Aorta (tissue), 5 donors: ENCODE measurements around the gene NCAPD2. TPM values are rescaled to one million over a fixed set of nuclear protein-coding genes. Genes with fewer than 3 reads are reported as not detected.

Experiments
- ATAC-seq: fragments of 200-7000 bp; cut with Tn5 transposase; one replicate; pipeline ENCODE4 v1.9.1; 2022; ENCODE audit warnings: moderate library complexity; ENCODE audit not compliant: low FRiP score
- DNase-seq, 2 donors: peaks; one replicate each; pipeline ENCODE4 v3.0.0-alpha.2; 2020
- H3K27ac ChIP-seq, 2 donors: one replicate each; pipeline ENCODE4 v1.5.1; 2013; ENCODE audit warnings: low read length in 2 of 2, mild to moderate bottlenecking in 2 of 2, moderate library complexity in 2 of 2, control low read depth in 1 of 2, inconsistent platforms in 1 of 2, low read depth in 1 of 2
- H3K27me3 ChIP-seq, 2 donors: one replicate each; pipeline ENCODE4 v1.6.1; 2013; ENCODE audit warnings: control low read depth in 1 of 2, low read length in 1 of 2, mild to moderate bottlenecking in 1 of 2, moderate library complexity in 1 of 2; ENCODE audit not compliant: insufficient read depth in 2 of 2, control insufficient read depth in 1 of 2
- H3K36me3 ChIP-seq, 2 donors: one replicate each; pipeline ENCODE4 v1.6.1; 2013; ENCODE audit warnings: control low read depth in 1 of 2, low read length in 1 of 2, mild to moderate bottlenecking in 1 of 2; ENCODE audit not compliant: insufficient read depth in 2 of 2, control insufficient read depth in 1 of 2
- H3K4me1 ChIP-seq, 2 donors: one replicate each; pipeline ENCODE4 v1.6.1; 2013; ENCODE audit warnings: low read length in 2 of 2, control low read depth in 1 of 2, mild to moderate bottlenecking in 1 of 2, moderate library complexity in 1 of 2; ENCODE audit not compliant: insufficient read depth in 2 of 2, control insufficient read depth in 1 of 2
- H3K4me3 ChIP-seq, 2 donors: one replicate each; pipeline ENCODE4 v1.5.1; 2013; ENCODE audit warnings: low read length in 2 of 2, control low read depth in 1 of 2, mild to moderate bottlenecking in 1 of 2
- H3K9me3 ChIP-seq: one replicate; pipeline ENCODE4 v1.6.1; 2013; ENCODE audit warnings: mild to moderate bottlenecking, low read length; ENCODE audit not compliant: control insufficient read depth
- WGBS, 2 donors: extraction: QIAGEN DNeasy Blood & Tissue Kit; methylation state at CpG; one replicate each; pipeline ENCODE4 v1.1.7; 2013; 5-methylcytosine and 5-hydroxymethylcytosine counted together
- intact Hi-C, 2 donors: fragments of 100-400 bp; cut with DNase I; formaldehyde crosslinking; loops; one replicate each; pipeline versions ENCODE4 v1.14.2 to v1.15.0; 2022
- polyA plus RNA-seq, 2 donors: library from polyadenylated mRNA; stranded (reverse); fragments of 200-250 nt; gene quantifications; one replicate each; pipeline ENCODE4 v1.2.3, GENCODE V29; 2013
- total RNA-seq, 2 donors: library from RNA; stranded (reverse); fragmentation: NEBNext Ultra II Directional; extraction: Animal tissue kit (Norgen Biotek cat#: 25700); gene quantifications; one replicate each; pipeline ENCODE4 v1.2.1, GENCODE V29; 2021
- donor health status: healthy with polysubstance abuse.
- donor health status: Bipolar disorder and iron deficiency.
- donor health status: DM: no; HTN: no; CAD: no.
- donor health status: DM: no; HTN: no; CAD: no.
- donor health status: DM: yes; HTN: yes; CAD: no.

The NCAPD2 gene
- total and polyA plus RNA-seq, 4 donors = 5.1 to 32.8 (median 16.6) TPM

GRCh38 chr12:6533653-6533922, 39.7 kb downstream of the NCAPD2 start:
- peaks cover 0 to 1% of the 10 kb centered on the region in 2 donors for H3K27me3 ChIP-seq
- intact Hi-C loops = loop anchor here (2.0 to 5.0 kb wide), 2 partner anchors 41 to 196 kb away; partner anchors contain the start of gene MRPL51 (in 1 of the 2)
- WGBS, 2 donors = 0 to 1% methylated on average over 9 of the region's 9 CpGs
- H3K27ac ChIP-seq = peak overlapping the region in 1 of 2 donors; percentile 79
- no peaks in the 10 kb centered on the region for H3K9me3 ChIP-seq
- no peaks in the 10 kb centered on the region for H3K4me1 ChIP-seq
- peak overlapping the region; percentile 52 to 60 for H3K4me3 ChIP-seq
- ATAC-seq (peak; percentile 49), DNase-seq (no peak)
- H3K36me3 ChIP-seq = peaks cover 0 to 10% of the 10 kb centered on the region in 2 donors

GRCh38 chr12:6533923-6534694, 40.2 kb downstream of the NCAPD2 start, which contains the start of gene GAPDH:
Gene GAPDH, plus strand, starts transcription at chr12:6534517. Its CDS starts 316 bp downstream, at chr12:6534833.
- Histone ChIP-seq H3K27ac (peak within 1 kb of the TSS; percentile 61 to 87), H3K9me3 (no peaks in the 10 kb centered on the region), H3K36me3 (peaks cover 0 to 7% of the 10 kb centered on the region in 2 donors), H3K4me1 (no peaks in the 10 kb centered on the region), H3K27me3 (peaks cover 0 to 1% of the 10 kb centered on the region in 2 donors), H3K4me3 (peak within 1 kb of the TSS; percentile 60 to 75)
- intact Hi-C loops = loop anchor here (2.0 to 5.0 kb wide), 3 partner anchors 41 to 197 kb away; partner anchors contain the start of genes MRPL51 (in 2 of the 2) and VAMP1 (in 2 of the 2)
- DNase-seq = peak; percentile 96 to 97
- peak; percentile 90 for ATAC-seq
- 0 to 1% methylated on average over 56 to 62 of the region's 62 CpGs for WGBS, 2 donors

DNA sequence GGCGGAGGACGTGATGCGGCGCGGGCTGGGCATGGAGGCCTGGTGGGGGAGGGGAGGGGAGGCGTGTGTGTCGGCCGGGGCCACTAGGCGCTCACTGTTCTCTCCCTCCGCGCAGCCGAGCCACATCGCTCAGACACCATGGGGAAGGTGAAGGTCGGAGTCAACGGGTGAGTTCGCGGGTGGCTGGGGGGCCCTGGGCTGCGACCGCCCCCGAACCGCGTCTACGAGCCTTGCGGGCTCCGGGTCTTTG, 40.7 kb downstream of the NCAPD2 start:
- peak; percentile 78 for ATAC-seq
- Histone ChIP-seq H3K4me1 (no peaks in the 10 kb centered on the region), H3K27ac (peak overlapping the region; percentile 47 to 87), H3K4me3 (peak overlapping the region; percentile 60 to 75), H3K9me3 (no peaks in the 10 kb centered on the region), H3K36me3 (peaks cover 0 to 7% of the 10 kb centered on the region in 2 donors), H3K27me3 (peaks cover 0 to 1% of the 10 kb centered on the region in 2 donors)
- 0 to 1% methylated on average over 11 to 25 of the region's 25 CpGs for WGBS, 2 donors
- peak in 1 of 2 donors; percentile 93 for DNase-seq
- intact Hi-C loops = loop anchor here (2.0 to 5.0 kb wide), 3 partner anchors 42 to 197 kb away; partner anchors contain the start of genes VAMP1 (in 2 of the 2) and MRPL51 (in 1 of the 2)

- ATAC-seq = peak; percentile 62
- Histone ChIP-seq H3K4me1 (no peaks in the 10 kb centered on the region), H3K27me3 (peaks cover 0 to 1% of the 10 kb centered on the region in 2 donors), H3K4me3 (peak overlapping the region; percentile 60 to 75), H3K36me3 (peaks cover 0 to 5% of the 10 kb centered on the region in 2 donors), H3K27ac (peak overlapping the region; percentile 47 to 87), H3K9me3 (no peaks in the 10 kb centered on the region)
- intact Hi-C loops = loop anchor here (2.0 to 5.0 kb wide), 6 partner anchors 42 to 208 kb away; partner anchors contain the start of genes VAMP1 (in 2 of the 2) and MRPL51 (in 1 of the 2)
- DNase-seq = peak; percentile 88 to 94
- 0% methylated on average over 51 to 52 of the region's 52 CpGs for WGBS, 2 donors
Measured at GRCh38 chr12:6534945-6535696, 41.2 kb downstream of the NCAPD2 start.

GRCh38 chr12:6535697-6535946, 41.7 kb downstream of the NCAPD2 start:
- H3K27ac ChIP-seq = peak overlapping the region; percentile 7 to 87
- peak overlapping the region; percentile 60 to 75 for H3K4me3 ChIP-seq
- 0 to 1% methylated on average over 6 of the region's 6 CpGs for WGBS, 2 donors
- intact Hi-C loops = loop anchor here (2.0 to 5.0 kb wide), 6 partner anchors 43 to 208 kb away; partner anchors contain the start of genes VAMP1 (in 2 of the 2) and MRPL51 (in 1 of the 2)
- DNase-seq = no peak
- H3K36me3 ChIP-seq = peaks cover 0 to 4% of the 10 kb centered on the region in 2 donors
- H3K9me3 ChIP-seq = no peaks in the 10 kb centered on the region
- H3K4me1 ChIP-seq = no peaks in the 10 kb centered on the region
- ATAC-seq = no peak
- H3K27me3 ChIP-seq = peaks cover 0 to 1% of the 10 kb centered on the region in 2 donors

DNA sequence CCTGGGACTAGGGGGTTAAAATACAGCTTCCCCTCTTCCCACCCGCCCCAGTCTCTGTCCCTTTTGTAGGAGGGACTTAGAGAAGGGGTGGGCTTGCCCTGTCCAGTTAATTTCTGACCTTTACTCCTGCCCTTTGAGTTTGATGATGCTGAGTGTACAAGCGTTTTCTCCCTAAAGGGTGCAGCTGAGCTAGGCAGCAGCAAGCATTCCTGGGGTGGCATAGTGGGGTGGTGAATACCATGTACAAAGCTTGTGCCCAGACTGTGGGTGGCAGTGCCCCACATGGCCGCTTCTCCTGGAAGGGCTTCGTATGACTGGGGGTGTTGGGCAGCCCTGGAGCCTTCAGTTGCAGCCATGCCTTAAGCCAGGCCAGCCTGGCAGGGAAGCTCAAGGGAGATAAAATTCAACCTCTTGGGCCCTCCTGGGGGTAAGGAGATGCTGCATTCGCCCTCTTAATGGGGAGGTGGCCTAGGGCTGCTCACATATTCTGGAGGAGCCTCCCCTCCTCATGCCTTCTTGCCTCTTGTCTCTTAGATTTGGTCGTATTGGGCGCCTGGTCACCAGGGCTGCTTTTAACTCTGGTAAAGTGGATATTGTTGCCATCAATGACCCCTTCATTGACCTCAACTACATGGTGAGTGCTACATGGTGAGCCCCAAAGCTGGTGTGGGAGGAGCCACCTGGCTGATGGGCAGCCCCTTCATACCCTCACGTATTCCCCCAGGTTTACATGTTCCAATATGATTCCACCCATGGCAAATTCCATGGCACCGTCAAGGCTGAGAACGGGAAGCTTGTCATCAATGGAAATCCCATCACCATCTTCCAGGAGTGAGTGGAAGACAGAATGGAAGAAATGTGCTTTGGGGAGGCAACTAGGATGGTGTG, 42.3 kb downstream of the NCAPD2 start:
- intact Hi-C loops = loop anchor here (2.0 to 5.0 kb wide), 7 partner anchors 15 to 209 kb away; partner anchors contain the start of genes VAMP1 (in 2 of the 2) and MRPL51 (in 1 of the 2)
- Histone ChIP-seq H3K4me1 (no peaks in the 10 kb centered on the region), H3K27ac (peak overlapping the region; percentile 7 to 87), H3K9me3 (no peaks in the 10 kb centered on the region), H3K36me3 (peaks cover 0 to 4% of the 10 kb centered on the region in 2 donors), H3K27me3 (peaks cover 0 to 1% of the 10 kb centered on the region in 2 donors), H3K4me3 (peak overlapping the region; percentile 60 to 75)
- WGBS, 2 donors = 23 to 25% methylated on average over 10 of the region's 10 CpGs
- ATAC-seq (no peak), DNase-seq (no peak)

DNA sequence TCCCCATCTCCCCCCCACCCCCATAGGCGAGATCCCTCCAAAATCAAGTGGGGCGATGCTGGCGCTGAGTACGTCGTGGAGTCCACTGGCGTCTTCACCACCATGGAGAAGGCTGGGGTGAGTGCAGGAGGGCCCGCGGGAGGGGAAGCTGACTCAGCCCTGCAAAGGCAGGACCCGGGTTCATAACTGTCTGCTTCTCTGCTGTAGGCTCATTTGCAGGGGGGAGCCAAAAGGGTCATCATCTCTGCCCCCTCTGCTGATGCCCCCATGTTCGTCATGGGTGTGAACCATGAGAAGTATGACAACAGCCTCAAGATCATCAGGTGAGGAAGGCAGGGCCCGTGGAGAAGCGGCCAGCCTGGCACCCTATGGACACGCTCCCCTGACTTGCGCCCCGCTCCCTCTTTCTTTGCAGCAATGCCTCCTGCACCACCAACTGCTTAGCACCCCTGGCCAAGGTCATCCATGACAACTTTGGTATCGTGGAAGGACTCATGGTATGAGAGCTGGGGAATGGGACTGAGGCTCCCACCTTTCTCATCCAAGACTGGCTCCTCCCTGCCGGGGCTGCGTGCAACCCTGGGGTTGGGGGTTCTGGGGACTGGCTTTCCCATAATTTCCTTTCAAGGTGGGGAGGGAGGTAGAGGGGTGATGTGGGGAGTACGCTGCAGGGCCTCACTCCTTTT, 43.1 kb downstream of the NCAPD2 start:
- no peak for ATAC-seq
- Histone ChIP-seq H3K4me3 (no peak overlapping the region), H3K36me3 (peaks cover 0 to 4% of the 10 kb centered on the region in 2 donors), H3K9me3 (no peaks in the 10 kb centered on the region), H3K27me3 (peaks cover 0 to 1% of the 10 kb centered on the region in 2 donors), H3K4me1 (no peaks in the 10 kb centered on the region), H3K27ac (peak overlapping the region in 1 of 2 donors; percentile 19)
- no peak for DNase-seq
- intact Hi-C loops = loop anchor here (2.0 to 5.0 kb wide), 5 partner anchors 14 to 210 kb away; no protein-coding TSS in a partner anchor
- 52 to 57% methylated on average over 19 of the region's 19 CpGs for WGBS, 2 donors
